HepG2 (cell line): ENCODE results near the gene TRIP6. TPM values are rescaled to one million over a fixed set of nuclear protein-coding genes. Genes with fewer than 3 reads are reported as not detected.
A peak's percentile ranks its signal among the peaks of the same experiment; 100 is the strongest.

ENCODE experiments used
- BHLHE40 ChIP-seq: IDR thresholded peaks from 2 replicates; pipeline ENCODE4 v1.6.1; 2011; ENCODE audit warnings: low read length, improper control_type of control experiment
- BRCA1 ChIP-seq: sonication (generic); formaldehyde crosslinking; IDR thresholded peaks from 2 replicates; pipeline ENCODE4 v1.4.0; 2020; ENCODE audit warnings: missing genetic modification reagents
- CEBPG ChIP-seq: IDR thresholded peaks from 2 replicates; pipeline ENCODE4 v1.6.1; 2016
- FOXK2 ChIP-seq: fragments of 450-650 bp; IDR thresholded peaks from 2 replicates; pipeline ENCODE4 v1.6.1; 2016
- GATA4 ChIP-seq: sonication (generic); IDR thresholded peaks from 2 replicates; pipeline ENCODE4 v1.6.1; 2016; ENCODE audit warnings: antibody characterized with exemption, low read depth, borderline replicate concordance
- HHEX ChIP-seq: IDR thresholded peaks from 2 replicates; pipeline ENCODE4 v1.6.1; 2016; ENCODE audit warnings: control low read depth
- MAF1 ChIP-seq: sonication (generic); formaldehyde crosslinking; IDR thresholded peaks from 2 replicates; pipeline ENCODE4 v1.5.0; 2020; ENCODE audit warnings: missing genetic modification reagents, borderline replicate concordance
- MAFG ChIP-seq: sonication (generic); formaldehyde crosslinking; IDR thresholded peaks from 2 replicates; pipeline ENCODE4 v1.5.1; 2020; ENCODE audit warnings: mild to moderate bottlenecking, missing genetic modification reagents
- ZFP37 ChIP-seq: sonication (generic); formaldehyde crosslinking; IDR thresholded peaks from 2 replicates; pipeline ENCODE4 v1.4.0; 2020; ENCODE audit warnings: missing genetic modification reagents, borderline replicate concordance
- ZFP62 ChIP-seq: sonication (generic); formaldehyde crosslinking; IDR thresholded peaks from 2 replicates; pipeline ENCODE4 v1.4.0; 2020; ENCODE audit warnings: missing genetic modification reagents
- ZNF224 ChIP-seq: sonication (generic); formaldehyde crosslinking; IDR thresholded peaks from 2 replicates; pipeline ENCODE4 v1.5.0; 2020; ENCODE audit warnings: mild to moderate bottlenecking, missing genetic modification reagents
- ZNF253 ChIP-seq: sonication (generic); formaldehyde crosslinking; IDR thresholded peaks from 2 replicates; pipeline ENCODE4 v1.8.0; 2022; ENCODE audit warnings: mild to moderate bottlenecking, missing genetic modification reagents, borderline replicate concordance
- ZNF572 ChIP-seq: sonication (generic); formaldehyde crosslinking; IDR thresholded peaks from 2 replicates; pipeline ENCODE4 v1.5.1; 2020; ENCODE audit warnings: mild to moderate bottlenecking, missing genetic modification reagents
- ZNF678 ChIP-seq: sonication (generic); formaldehyde crosslinking; IDR thresholded peaks from 2 replicates; pipeline ENCODE4 v1.4.0; 2020; ENCODE audit warnings: mild to moderate bottlenecking, missing genetic modification reagents
- ZNF83 ChIP-seq: sonication (generic); formaldehyde crosslinking; IDR thresholded peaks from 2 replicates; pipeline ENCODE4 v1.4.0; 2020; ENCODE audit warnings: missing genetic modification reagents, mild to moderate bottlenecking, borderline replicate concordance
- ZNF841 ChIP-seq: sonication (generic); formaldehyde crosslinking; IDR thresholded peaks from 2 replicates; pipeline ENCODE4 v1.8.1; 2023; ENCODE audit warnings: missing genetic modification reagents, borderline replicate concordance
- ZNF850 ChIP-seq: sonication (generic); formaldehyde crosslinking; conservative IDR thresholded peaks from 2 replicates; pipeline ENCODE4 v1.9.0; 2021; ENCODE audit warnings: mild to moderate bottlenecking, missing genetic modification reagents
- polyA plus RNA-seq, 8 experiments: library from polyadenylated mRNA; depleted of rRNA in 3 of 8; stranded (reverse) in 7 of 8; unstranded in 1 of 8; fragments of >200 nt; fragmentation: Illumina TruSeq in 4 of 8; extraction: Trizol in 4 of 8; gene quantifications; 2 replicates each; pipeline versions ENCODE4 v1.2.1 to v1.2.3, GENCODE V29; 2011 to 2016; ENCODE audit warnings: low read depth in 4 of 8, missing spikeins in 1 of 8, mixed read lengths in 1 of 8; ENCODE audit not compliant: insufficient read depth in 1 of 8
- total RNA-seq, 5 experiments: library from RNA; depleted of rRNA; stranded (reverse); fragments of >200 nt; fragmentation: Illumina TruSeq; extraction: Trizol; gene quantifications; 2 replicates each; pipeline ENCODE4 v1.2.3, GENCODE V29; 2016; ENCODE audit warnings: low read depth in 1 of 5
- TF ChIP-seq, protein P1 (sequence below): sonication (generic); formaldehyde crosslinking; IDR thresholded peaks from 2 replicates; pipeline ENCODE4 v1.5.1; 2020; ENCODE audit warnings: mild to moderate bottlenecking, missing genetic modification reagents, borderline replicate concordance
- TF ChIP-seq, protein P2 (sequence below): sonication (generic); formaldehyde crosslinking; IDR thresholded peaks from 2 replicates; pipeline ENCODE4 v1.4.0; 2020; ENCODE audit warnings: missing genetic modification reagents, borderline replicate concordance
- TF ChIP-seq, protein P3 (sequence below): sonication (generic); formaldehyde crosslinking; IDR thresholded peaks from 2 replicates; pipeline ENCODE4 v1.8.0; 2022; ENCODE audit warnings: mild to moderate bottlenecking, missing genetic modification reagents; ENCODE audit not compliant: insufficient replicate concordance
- TF ChIP-seq, protein P4 (sequence below): sonication (generic); formaldehyde crosslinking; IDR thresholded peaks from 2 replicates; pipeline ENCODE4; 2020; ENCODE audit warnings: missing genetic modification reagents, mild to moderate bottlenecking, borderline replicate concordance

The TRIP6 gene
- total and polyA plus RNA-seq, 2 of the 13 experiments (the other 11 are each of a cell fraction or from before 2014, with no cell fraction given): 0.34 to 0.38 TPM

DNA sequence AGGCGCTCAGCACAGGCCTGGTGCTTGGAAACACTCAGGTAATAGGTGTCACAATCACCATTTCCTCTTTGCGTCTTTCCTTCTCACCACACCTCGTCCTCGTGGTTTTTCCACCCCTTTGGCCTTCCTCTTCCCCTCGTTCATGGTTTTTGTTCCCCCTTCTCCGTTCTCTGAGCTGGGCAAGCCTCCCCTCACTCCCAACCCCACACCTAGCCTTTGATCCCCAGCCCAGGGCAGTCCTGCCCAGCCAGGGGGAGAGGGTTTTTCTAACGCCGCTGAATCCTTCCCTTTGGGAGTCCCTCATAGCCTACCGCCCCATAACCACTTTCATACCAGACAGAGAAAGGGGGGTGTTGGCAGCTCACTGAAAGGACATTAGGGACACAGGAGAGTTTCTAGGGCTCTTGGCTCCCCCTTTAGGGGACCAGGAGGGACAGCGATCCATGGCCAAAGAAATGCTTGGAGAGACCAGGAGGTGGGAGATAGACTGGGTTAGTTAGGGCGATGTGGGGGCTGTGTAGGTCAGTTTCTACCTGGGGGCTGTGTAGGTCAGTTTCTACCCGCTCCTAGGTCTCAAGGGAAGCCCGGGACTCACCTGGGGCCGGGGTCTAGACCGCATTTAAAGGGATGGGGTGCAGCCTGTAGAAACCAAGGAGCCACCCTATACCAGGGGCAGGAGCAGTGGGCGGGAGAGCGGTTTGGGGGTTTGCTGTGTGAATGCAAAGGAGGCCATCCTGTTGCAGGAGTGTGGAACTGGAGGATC lies 41.3 kb upstream of the TRIP6 start (continued):
- TF ChIP-seq ZNF572 (peak; percentile 70; the same call in 1 of the 2 replicates), ZFP62 (CRISPR knock-in tag) (no peak), ZNF850 (no peak), ZNF253 (CRISPR knock-in tag) (no peak), FOXK2 (no peak), CEBPG (CRISPR knock-in tag) (no peak), MAFG (CRISPR knock-in tag) (no peak), ZNF678 (CRISPR knock-in tag) (no peak), MAF1 (CRISPR knock-in tag) (no peak), ZNF841 (CRISPR knock-in tag) (no peak), ZFP37 (CRISPR knock-in tag) (no peak), BRCA1 (no peak), ZNF83 (no peak), ZNF224 (CRISPR knock-in tag) (no peak), HHEX (CRISPR knock-in tag) (no peak), GATA4 (no peak), BHLHE40 (no peak)
- TF ChIP-seq, protein P1, sequence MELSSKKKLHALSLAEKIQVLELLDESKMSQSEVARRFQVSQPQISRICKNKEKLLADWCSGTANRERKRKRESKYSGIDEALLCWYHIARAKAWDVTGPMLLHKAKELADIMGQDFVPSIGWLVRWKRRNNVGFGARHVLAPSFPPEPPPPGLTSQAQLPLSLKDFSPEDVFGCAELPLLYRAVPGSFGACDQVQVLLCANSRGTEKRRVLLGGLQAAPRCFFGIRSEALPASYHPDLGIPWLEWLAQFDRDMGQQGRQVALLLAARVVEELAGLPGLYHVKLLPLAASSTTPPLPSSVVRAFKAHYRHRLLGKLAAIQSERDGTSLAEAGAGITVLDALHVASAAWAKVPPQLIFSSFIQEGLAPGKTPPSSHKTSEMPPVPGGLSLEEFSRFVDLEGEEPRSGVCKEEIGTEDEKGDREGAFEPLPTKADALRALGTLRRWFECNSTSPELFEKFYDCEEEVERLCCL (CRISPR knock-in tag): no peak
- TF ChIP-seq, protein P2, sequence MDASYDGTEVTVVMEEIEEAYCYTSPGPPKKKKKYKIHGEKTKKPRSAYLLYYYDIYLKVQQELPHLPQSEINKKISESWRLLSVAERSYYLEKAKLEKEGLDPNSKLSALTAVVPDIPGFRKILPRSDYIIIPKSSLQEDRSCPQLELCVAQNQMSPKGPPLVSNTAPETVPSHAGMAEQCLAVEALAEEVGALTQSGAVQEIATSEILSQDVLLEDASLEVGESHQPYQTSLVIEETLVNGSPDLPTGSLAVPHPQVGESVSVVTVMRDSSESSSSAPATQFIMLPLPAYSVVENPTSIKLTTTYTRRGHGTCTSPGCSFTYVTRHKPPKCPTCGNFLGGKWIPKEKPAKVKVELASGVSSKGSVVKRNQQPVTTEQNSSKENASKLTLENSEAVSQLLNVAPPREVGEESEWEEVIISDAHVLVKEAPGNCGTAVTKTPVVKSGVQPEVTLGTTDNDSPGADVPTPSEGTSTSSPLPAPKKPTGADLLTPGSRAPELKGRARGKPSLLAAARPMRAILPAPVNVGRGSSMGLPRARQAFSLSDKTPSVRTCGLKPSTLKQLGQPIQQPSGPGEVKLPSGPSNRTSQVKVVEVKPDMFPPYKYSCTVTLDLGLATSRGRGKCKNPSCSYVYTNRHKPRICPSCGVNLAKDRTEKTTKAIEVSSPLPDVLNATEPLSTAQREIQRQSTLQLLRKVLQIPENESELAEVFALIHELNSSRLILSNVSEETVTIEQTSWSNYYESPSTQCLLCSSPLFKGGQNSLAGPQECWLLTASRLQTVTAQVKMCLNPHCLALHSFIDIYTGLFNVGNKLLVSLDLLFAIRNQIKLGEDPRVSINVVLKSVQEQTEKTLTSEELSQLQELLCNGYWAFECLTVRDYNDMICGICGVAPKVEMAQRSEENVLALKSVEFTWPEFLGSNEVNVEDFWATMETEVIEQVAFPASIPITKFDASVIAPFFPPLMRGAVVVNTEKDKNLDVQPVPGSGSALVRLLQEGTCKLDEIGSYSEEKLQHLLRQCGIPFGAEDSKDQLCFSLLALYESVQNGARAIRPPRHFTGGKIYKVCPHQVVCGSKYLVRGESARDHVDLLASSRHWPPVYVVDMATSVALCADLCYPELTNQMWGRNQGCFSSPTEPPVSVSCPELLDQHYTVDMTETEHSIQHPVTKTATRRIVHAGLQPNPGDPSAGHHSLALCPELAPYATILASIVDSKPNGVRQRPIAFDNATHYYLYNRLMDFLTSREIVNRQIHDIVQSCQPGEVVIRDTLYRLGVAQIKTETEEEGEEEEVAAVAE (CRISPR knock-in tag): no peak
- TF ChIP-seq, protein P3, sequence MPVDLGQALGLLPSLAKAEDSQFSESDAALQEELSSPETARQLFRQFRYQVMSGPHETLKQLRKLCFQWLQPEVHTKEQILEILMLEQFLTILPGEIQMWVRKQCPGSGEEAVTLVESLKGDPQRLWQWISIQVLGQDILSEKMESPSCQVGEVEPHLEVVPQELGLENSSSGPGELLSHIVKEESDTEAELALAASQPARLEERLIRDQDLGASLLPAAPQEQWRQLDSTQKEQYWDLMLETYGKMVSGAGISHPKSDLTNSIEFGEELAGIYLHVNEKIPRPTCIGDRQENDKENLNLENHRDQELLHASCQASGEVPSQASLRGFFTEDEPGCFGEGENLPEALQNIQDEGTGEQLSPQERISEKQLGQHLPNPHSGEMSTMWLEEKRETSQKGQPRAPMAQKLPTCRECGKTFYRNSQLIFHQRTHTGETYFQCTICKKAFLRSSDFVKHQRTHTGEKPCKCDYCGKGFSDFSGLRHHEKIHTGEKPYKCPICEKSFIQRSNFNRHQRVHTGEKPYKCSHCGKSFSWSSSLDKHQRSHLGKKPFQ (CRISPR knock-in tag): no peak
- TF ChIP-seq, protein P4, sequence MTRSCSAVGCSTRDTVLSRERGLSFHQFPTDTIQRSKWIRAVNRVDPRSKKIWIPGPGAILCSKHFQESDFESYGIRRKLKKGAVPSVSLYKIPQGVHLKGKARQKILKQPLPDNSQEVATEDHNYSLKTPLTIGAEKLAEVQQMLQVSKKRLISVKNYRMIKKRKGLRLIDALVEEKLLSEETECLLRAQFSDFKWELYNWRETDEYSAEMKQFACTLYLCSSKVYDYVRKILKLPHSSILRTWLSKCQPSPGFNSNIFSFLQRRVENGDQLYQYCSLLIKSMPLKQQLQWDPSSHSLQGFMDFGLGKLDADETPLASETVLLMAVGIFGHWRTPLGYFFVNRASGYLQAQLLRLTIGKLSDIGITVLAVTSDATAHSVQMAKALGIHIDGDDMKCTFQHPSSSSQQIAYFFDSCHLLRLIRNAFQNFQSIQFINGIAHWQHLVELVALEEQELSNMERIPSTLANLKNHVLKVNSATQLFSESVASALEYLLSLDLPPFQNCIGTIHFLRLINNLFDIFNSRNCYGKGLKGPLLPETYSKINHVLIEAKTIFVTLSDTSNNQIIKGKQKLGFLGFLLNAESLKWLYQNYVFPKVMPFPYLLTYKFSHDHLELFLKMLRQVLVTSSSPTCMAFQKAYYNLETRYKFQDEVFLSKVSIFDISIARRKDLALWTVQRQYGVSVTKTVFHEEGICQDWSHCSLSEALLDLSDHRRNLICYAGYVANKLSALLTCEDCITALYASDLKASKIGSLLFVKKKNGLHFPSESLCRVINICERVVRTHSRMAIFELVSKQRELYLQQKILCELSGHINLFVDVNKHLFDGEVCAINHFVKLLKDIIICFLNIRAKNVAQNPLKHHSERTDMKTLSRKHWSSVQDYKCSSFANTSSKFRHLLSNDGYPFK (CRISPR knock-in tag): no peak
